ENCODE measurements around the gene ACAP3. TPM values are rescaled to one million over a fixed set of nuclear protein-coding genes. Genes with fewer than 3 reads are reported as not detected.
A peak's percentile ranks its signal among the peaks of the same experiment; 100 is the strongest.
"Not testable (repeated sequence)": the region's sequence is repeated elsewhere in the genome, so short reads cannot be mapped to it uniquely, and the experiment has no call there.

ACAP3 gene
- total RNA-seq, 1 experiment from 2014 or later: 44.8 TPM

GRCh38 chr1:1319646-1319941 is 11.9 kb upstream of the ACAP3 start:
- Histone ChIP-seq H3K4me3 (no peak overlapping the region), H3K9me3 (replicated peaks) (no peaks in the 10 kb centered on the region), H3K27ac (no peak overlapping the region), H3K27me3 (replicated peaks) (no peaks in the 10 kb centered on the region), H3K4me1 (replicated peaks) (peaks cover 30% of the 10 kb centered on the region), H3K36me3 (peaks cover 82% of the 10 kb centered on the region)
- no peak for DNase-seq (ENCODE audit: low read depth in 1 of 2, low spot score in 2 of 2)

DNA sequence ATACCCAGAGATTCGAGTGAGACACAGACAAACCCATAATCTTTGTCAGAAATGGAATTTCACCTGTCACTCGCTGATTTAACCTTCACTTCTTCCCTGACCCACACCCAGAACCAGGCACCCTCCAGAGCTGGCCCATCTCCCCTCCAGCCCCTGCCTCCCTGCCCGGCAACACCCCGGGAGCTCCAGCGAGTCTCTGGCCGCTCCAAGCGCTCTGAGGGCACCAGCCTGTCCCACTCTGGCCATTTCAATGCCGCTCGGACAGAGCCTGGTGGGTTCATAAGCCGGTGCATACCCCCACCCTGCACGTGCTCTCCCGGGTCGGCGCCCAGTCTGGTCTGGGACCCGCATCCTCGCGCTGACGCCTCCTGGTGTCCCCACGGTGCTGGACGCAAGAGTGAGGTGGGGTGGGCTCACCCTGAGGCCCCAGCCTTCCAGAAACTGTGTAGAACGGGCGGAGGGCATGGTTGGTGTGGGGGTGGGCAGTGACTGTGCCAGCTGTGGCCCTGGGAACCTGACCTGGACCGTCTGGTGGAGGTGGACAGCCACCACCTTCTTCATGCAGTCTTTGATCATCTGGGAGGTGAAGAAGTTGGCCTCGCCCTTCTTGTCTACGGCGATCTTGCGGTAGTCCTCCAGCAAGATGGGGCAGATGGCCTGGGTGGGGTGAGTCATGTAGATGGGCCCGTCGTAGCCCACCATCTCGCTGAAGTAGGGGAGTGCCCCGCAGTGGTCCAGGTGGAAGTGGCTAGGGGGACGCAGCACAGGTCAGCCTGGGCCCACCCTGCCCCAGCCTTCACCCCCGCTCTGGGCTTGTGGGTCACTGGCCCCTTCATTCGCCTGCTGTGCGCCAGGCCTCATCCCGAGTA is 11.3 kb upstream of the ACAP3 start:
- no peak for DNase-seq (ENCODE audit: low read depth in 1 of 2, low spot score in 2 of 2)
- Histone ChIP-seq H3K27me3 (replicated peaks) (no peaks in the 10 kb centered on the region), H3K9me3 (replicated peaks) (no peaks in the 10 kb centered on the region), H3K4me1 (replicated peaks) (peaks cover 27% of the 10 kb centered on the region), H3K27ac (peak overlapping the region; percentile 21; the same call in 1 of the 2 replicates), H3K4me3 (no peak overlapping the region), H3K36me3 (peaks cover 84% of the 10 kb centered on the region)

GRCh38 chr1:1318131-1318652 is 10.5 kb upstream of the ACAP3 start:
- Histone ChIP-seq H3K27me3 (replicated peaks) (no peaks in the 10 kb centered on the region), H3K27ac (peak overlapping the region; percentile 21; the same call in 1 of the 2 replicates), H3K36me3 (peaks cover 92% of the 10 kb centered on the region), H3K4me3 (no peak overlapping the region), H3K9me3 (replicated peaks) (no peaks in the 10 kb centered on the region), H3K4me1 (replicated peaks) (peaks cover 23% of the 10 kb centered on the region)
- peak; percentile 58 to 85 for DNase-seq (ENCODE audit: low read depth in 1 of 2, low spot score in 2 of 2)

- H3K27me3 ChIP-seq (replicated peaks): no peaks in the 10 kb centered on the region
- H3K9me3 ChIP-seq (replicated peaks): no peaks in the 10 kb centered on the region
- H3K4me1 ChIP-seq (replicated peaks): peaks cover 19% of the 10 kb centered on the region
- H3K4me3 ChIP-seq: no peak overlapping the region
- peaks cover 94% of the 10 kb centered on the region for H3K36me3 ChIP-seq
- no peak for DNase-seq (ENCODE audit: low read depth in 1 of 2, low spot score in 2 of 2)
- no peak overlapping the region for H3K27ac ChIP-seq
These were observed 9.7 kb upstream of the ACAP3 start for GRCh38 chr1:1317420-1317819.

GRCh38 chr1:1316199-1316598 is 8.5 kb upstream of the ACAP3 start:
- not testable (repeated sequence) for H3K27ac ChIP-seq; H3K27me3 ChIP-seq (replicated peaks); DNase-seq (ENCODE audit: low read depth in 1 of 2, low spot score in 2 of 2); H3K9me3 ChIP-seq (replicated peaks); H3K4me3 ChIP-seq
- H3K4me1 ChIP-seq (replicated peaks): peaks cover 15% of the 10 kb centered on the region
- peaks cover 96% of the 10 kb centered on the region for H3K36me3 ChIP-seq

- no peak overlapping the region for H3K4me3 ChIP-seq
- H3K36me3 ChIP-seq: peaks cover 96% of the 10 kb centered on the region
- H3K9me3 ChIP-seq (replicated peaks): no peaks in the 10 kb centered on the region
- peaks cover 15% of the 10 kb centered on the region for H3K4me1 ChIP-seq (replicated peaks)
- DNase-seq (ENCODE audit: low read depth in 1 of 2, low spot score in 2 of 2): no peak
- no peaks in the 10 kb centered on the region for H3K27me3 ChIP-seq (replicated peaks)
- H3K27ac ChIP-seq: no peak overlapping the region
These were observed 7.8 kb upstream of the ACAP3 start for GRCh38 chr1:1315435-1315954.

DNA sequence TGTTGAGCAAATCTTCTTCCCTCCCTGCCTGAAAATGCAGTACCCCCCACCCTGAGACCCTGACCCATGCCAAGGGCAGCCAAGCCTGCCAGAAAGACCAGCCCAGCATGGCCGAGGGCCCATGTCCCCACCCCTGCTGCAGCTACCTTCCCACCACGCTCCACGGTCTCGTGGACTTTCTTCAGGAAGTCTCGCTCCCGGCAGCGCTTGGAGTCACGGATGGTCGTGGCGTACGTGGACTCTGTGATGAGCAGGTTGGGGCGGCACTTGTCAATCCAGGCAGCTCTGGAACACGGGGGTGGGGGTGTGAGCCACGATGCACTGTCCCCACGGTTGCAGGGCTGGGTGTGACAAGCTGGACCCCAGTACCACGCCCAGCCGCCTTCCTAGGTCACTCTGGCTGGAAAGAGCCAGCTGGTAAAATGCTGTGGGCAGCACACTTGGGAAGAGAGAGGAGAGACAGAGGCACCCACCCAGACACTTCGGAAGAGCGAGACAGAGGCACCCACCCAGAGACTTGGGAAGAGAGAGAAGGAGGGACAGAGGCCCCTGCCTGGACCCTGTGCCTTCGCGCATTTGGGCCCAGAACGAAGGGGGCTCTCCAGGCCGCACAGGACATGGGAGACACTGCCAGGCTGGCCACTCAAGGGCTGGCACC is 7.1 kb upstream of the ACAP3 start:
- Histone ChIP-seq H3K36me3 (peaks cover 96% of the 10 kb centered on the region), H3K27me3 (replicated peaks) (no peaks in the 10 kb centered on the region), H3K4me1 (replicated peaks) (peaks cover 18% of the 10 kb centered on the region), H3K27ac (no peak overlapping the region), H3K9me3 (replicated peaks) (no peaks in the 10 kb centered on the region), H3K4me3 (no peak overlapping the region)
- no peak for DNase-seq (ENCODE audit: low read depth in 1 of 2, low spot score in 2 of 2)

- DNase-seq (ENCODE audit: low read depth in 1 of 2, low spot score in 2 of 2): no peak
- Histone ChIP-seq H3K36me3 (peaks cover 96% of the 10 kb centered on the region), H3K4me1 (replicated peaks) (peaks cover 24% of the 10 kb centered on the region), H3K9me3 (replicated peaks) (no peaks in the 10 kb centered on the region), H3K27me3 (replicated peaks) (no peaks in the 10 kb centered on the region), H3K27ac (no peak overlapping the region), H3K4me3 (no peak overlapping the region)
These were observed 6.5 kb upstream of the ACAP3 start for GRCh38 chr1:1314237-1314586.

GRCh38 chr1:1313500-1314236 is 5.9 kb upstream of the ACAP3 start:
- Histone ChIP-seq H3K36me3 (peaks cover 96% of the 10 kb centered on the region), H3K27ac (no peak overlapping the region), H3K9me3 (replicated peaks) (no peaks in the 10 kb centered on the region), H3K4me3 (no peak overlapping the region), H3K27me3 (replicated peaks) (no peaks in the 10 kb centered on the region), H3K4me1 (replicated peaks) (peaks cover 24% of the 10 kb centered on the region)
- no peak for DNase-seq (ENCODE audit: low read depth in 1 of 2, low spot score in 2 of 2)

- Histone ChIP-seq H3K36me3 (peaks cover 92% of the 10 kb centered on the region), H3K4me3 (no peak overlapping the region), H3K4me1 (replicated peaks) (peaks cover 20% of the 10 kb centered on the region), H3K27me3 (replicated peaks) (no peaks in the 10 kb centered on the region), H3K27ac (no peak overlapping the region), H3K9me3 (replicated peaks) (no peaks in the 10 kb centered on the region)
- DNase-seq (ENCODE audit: low read depth in 1 of 2, low spot score in 2 of 2): no peak
These were observed 5.0 kb upstream of the ACAP3 start for GRCh38 chr1:1312450-1313314.

DNA sequence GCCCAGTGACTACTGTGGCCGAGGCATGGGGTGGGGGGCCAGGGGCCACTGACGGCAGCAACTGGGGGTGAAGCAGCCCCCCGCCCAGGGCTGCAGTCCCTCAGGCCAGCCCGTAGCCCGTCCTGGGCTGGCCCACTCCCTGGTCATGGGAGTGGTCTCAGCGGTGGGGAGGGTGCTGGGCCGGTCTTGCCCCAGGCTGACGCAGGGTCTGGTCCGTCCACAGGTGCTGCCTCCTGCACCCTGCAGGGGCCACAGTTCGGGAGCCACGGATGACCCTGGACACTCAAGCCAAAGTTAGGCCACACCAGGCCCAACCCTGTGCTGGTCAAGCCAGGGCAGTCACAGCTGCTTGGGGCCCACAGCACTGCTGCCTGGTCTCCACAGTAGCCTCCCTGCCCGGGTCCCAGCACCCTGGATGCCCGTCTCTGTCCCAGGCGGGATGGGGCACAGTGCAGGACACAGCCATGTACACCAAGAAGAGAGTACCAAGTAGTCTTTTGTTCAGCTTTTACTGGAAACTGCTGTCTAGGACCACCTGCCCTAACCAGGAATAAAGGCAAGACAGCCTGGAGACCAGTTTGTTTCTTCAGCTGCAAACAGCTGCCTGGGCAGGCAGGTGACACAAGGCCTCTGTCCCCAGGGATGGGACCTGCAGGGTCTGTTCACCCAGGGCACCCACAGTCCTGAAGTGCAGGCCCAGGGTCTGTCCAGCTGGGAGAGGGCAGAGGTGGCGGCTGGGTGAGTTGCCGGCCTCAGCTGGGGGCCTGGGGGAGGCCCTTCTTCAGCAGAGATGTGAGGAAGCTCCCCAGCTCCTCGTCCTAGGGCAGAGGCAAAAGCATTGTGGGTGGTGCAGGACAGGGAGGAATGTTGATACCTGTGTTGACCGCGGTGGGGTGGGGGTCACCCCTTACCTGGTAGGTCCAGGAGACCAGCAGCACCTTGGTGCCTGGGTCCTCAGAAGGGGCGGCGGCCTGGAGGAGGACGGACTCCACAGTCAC is 3.7 kb upstream of the ACAP3 start:
- peaks cover 86% of the 10 kb centered on the region for H3K36me3 ChIP-seq
- no peaks in the 10 kb centered on the region for H3K27me3 ChIP-seq (replicated peaks)
- H3K27ac ChIP-seq: no peak overlapping the region
- 0 out of 2 replicates have a peak, but pooled peaks cover 5% of the 10 kb centered on the region for H3K9me3 ChIP-seq (replicated peaks)
- H3K4me3 ChIP-seq: no peak overlapping the region
- H3K4me1 ChIP-seq (replicated peaks): peaks cover 31% of the 10 kb centered on the region
- no peak for DNase-seq (ENCODE audit: low read depth in 1 of 2, low spot score in 2 of 2)

GRCh38 chr1:1310476-1311053 is 2.8 kb upstream of the ACAP3 start:
- Histone ChIP-seq H3K27ac (no peak overlapping the region), H3K9me3 (replicated peaks) (0 out of 2 replicates have a peak, but pooled peaks cover 5% of the 10 kb centered on the region), H3K4me3 (no peak overlapping the region), H3K4me1 (replicated peaks) (peaks cover 40% of the 10 kb centered on the region), H3K27me3 (replicated peaks) (no peaks in the 10 kb centered on the region), H3K36me3 (peaks cover 79% of the 10 kb centered on the region)
- no peak for DNase-seq (ENCODE audit: low read depth in 1 of 2, low spot score in 2 of 2)
